ENCODE results near the gene MPV17L2.
"Not testable (repeated sequence)": the region's sequence is repeated elsewhere in the genome, so short reads cannot be mapped to it uniquely, and the experiment has no call there.

MPV17L2 gene

GRCh38 chr19:18192673-18193387 lies at the start of gene MPV17L2:
Gene MPV17L2 (plus strand): TSS chr19:18193218. CDS start chr19:18193282, 64 bp downstream.
- DNase-seq = peak; percentile 100

GRCh38 chr19:18143902-18144301 lies 49.1 kb upstream of the MPV17L2 start:
- no peak for DNase-seq

GRCh38 chr19:18144361-18144760 lies 48.7 kb upstream of the MPV17L2 start:
- no peak for DNase-seq

- DNase-seq = no peak
These were observed 48.1 kb upstream of the MPV17L2 start for GRCh38 chr19:18144906-18145305.

- DNase-seq = no peak
These were observed 47.5 kb upstream of the MPV17L2 start for GRCh38 chr19:18145391-18145999.

GRCh38 chr19:18147396-18147795 lies 45.6 kb upstream of the MPV17L2 start:
- no peak for DNase-seq

- no peak for DNase-seq
These were observed 43.4 kb upstream of the MPV17L2 start for GRCh38 chr19:18149596-18149975.

GRCh38 chr19:18150776-18151624 lies 42.0 kb upstream of the MPV17L2 start:
- no peak for DNase-seq

- peak; percentile 85 for DNase-seq
These were observed 40.6 kb upstream of the MPV17L2 start for GRCh38 chr19:18152442-18152816.

- DNase-seq = peak; percentile 96
These were observed 40.0 kb upstream of the MPV17L2 start, which contains the start of gene PIK3R2 for GRCh38 chr19:18152817-18153555. Gene PIK3R2 (plus strand): TSS chr19:18153163. CDS start chr19:18155880, 2,717 bp downstream.

GRCh38 chr19:18153556-18154134 lies 39.4 kb upstream of the MPV17L2 start:
- DNase-seq = no peak

GRCh38 chr19:18155095-18156087 lies 37.6 kb upstream of the MPV17L2 start:
- no peak for DNase-seq

- no peak for DNase-seq
These were observed 36.8 kb upstream of the MPV17L2 start for GRCh38 chr19:18156268-18156667.

GRCh38 chr19:18156841-18157464 lies 36.1 kb upstream of the MPV17L2 start:
- DNase-seq = peak; percentile 87

- peak; percentile 91 for DNase-seq
These were observed 35.5 kb upstream of the MPV17L2 start for GRCh38 chr19:18157465-18158063.

- DNase-seq = no peak
These were observed 34.6 kb upstream of the MPV17L2 start for GRCh38 chr19:18158467-18158866.

GRCh38 chr19:18159059-18159616 lies 33.9 kb upstream of the MPV17L2 start:
- not testable (repeated sequence) for DNase-seq

GRCh38 chr19:18159810-18160209 lies 33.2 kb upstream of the MPV17L2 start:
- no peak for DNase-seq

GRCh38 chr19:18160493-18160970 lies 32.5 kb upstream of the MPV17L2 start:
- no peak for DNase-seq

Data from DMS79 (cell line).